HG03460 (cell line): ENCODE results near the gene P2RY13.

Experiments used
- ATAC-seq: cut with Tn5 transposase; IDR thresholded peaks from one replicate; pipeline ENCODE4 v1.9.1; 2021; ENCODE audit not compliant: unreplicated experiment

P2RY13 gene

GRCh38 chr3:151297429-151297828, 31.9 kb downstream of the P2RY13 start:
- ATAC-seq, result no peak

- ATAC-seq, result no peak
Observed at GRCh38 chr3:151296226-151296625, 33.1 kb downstream of the P2RY13 start.

GRCh38 chr3:151293127-151293526, 36.2 kb downstream of the P2RY13 start:
- ATAC-seq, result no peak

- ATAC-seq, result no peak
Observed at GRCh38 chr3:151290673-151291072, 38.7 kb downstream of the P2RY13 start.

GRCh38 chr3:151289445-151289844, 39.9 kb downstream of the P2RY13 start:
- ATAC-seq, result no peak

- no peak for ATAC-seq
Observed at GRCh38 chr3:151285940-151286339, 43.4 kb downstream of the P2RY13 start.

GRCh38 chr3:151283907-151284461, 45.4 kb downstream of the P2RY13 start:
- no peak for ATAC-seq

GRCh38 chr3:151283387-151283786, 46.0 kb downstream of the P2RY13 start:
- ATAC-seq, result no peak

- ATAC-seq, result no peak
Observed at GRCh38 chr3:151282921-151283320, 46.4 kb downstream of the P2RY13 start.

- ATAC-seq, result no peak
Observed at GRCh38 chr3:151281671-151282324, 47.6 kb downstream of the P2RY13 start.

- no peak for ATAC-seq
Observed at GRCh38 chr3:151278230-151278629, 51.1 kb downstream of the P2RY13 start, which contains the start of gene P2RY14. P2RY14 (minus strand) TSS chr3:151278542; CDS start chr3:151214316, 64,226 bp downstream.

GRCh38 chr3:151276687-151277042, 52.7 kb downstream of the P2RY13 start:
- peak; percentile 82 for ATAC-seq
